ENCODE data around the gene STUB1. TPM values are rescaled to one million over a fixed set of nuclear protein-coding genes. Genes with fewer than 3 reads are reported as not detected.

STUB1 gene
- polyA plus RNA-seq, 1 experiment = 88.8 TPM

DNA sequence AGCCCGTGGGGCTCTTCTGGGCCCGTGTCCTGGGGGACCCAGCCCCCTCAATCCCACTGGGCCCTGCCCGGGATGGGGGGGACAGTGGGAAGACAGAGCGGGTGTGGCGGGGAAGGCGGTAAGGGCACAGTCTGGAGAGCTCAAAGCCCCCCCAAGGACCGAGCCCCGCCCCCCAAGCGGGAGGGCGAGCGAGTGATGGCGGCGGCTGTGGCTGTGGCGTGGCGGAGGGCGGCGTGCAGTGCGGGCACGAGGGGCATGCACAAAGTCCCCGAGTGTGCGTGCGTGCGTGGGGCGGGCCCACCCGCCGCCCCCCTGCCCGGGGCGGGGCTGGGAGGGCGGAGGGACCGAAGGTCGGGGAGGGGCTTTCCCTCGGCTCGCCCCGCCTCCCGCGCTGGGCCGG lies 13.6 kb downstream of the STUB1 start:
- ChIA-PET POLR2A (no interaction called here), CTCF (no interaction called here)
- Histone ChIP-seq H3K4me3 (ENCODE audit: low read depth, low read length) (no peak overlapping the region), H3K27ac (ENCODE audit: low read depth, low read length) (no peak overlapping the region), H3K27me3 (ENCODE audit: control insufficient read depth, insufficient read depth, low read length) (peaks cover 36% of the 10 kb centered on the region), H3K9me3 (ENCODE audit: control insufficient read depth, insufficient read depth, low read length) (peaks cover 3% of the 10 kb centered on the region; the same call in 1 of the 2 replicates)
- TF ChIP-seq, protein P1, sequence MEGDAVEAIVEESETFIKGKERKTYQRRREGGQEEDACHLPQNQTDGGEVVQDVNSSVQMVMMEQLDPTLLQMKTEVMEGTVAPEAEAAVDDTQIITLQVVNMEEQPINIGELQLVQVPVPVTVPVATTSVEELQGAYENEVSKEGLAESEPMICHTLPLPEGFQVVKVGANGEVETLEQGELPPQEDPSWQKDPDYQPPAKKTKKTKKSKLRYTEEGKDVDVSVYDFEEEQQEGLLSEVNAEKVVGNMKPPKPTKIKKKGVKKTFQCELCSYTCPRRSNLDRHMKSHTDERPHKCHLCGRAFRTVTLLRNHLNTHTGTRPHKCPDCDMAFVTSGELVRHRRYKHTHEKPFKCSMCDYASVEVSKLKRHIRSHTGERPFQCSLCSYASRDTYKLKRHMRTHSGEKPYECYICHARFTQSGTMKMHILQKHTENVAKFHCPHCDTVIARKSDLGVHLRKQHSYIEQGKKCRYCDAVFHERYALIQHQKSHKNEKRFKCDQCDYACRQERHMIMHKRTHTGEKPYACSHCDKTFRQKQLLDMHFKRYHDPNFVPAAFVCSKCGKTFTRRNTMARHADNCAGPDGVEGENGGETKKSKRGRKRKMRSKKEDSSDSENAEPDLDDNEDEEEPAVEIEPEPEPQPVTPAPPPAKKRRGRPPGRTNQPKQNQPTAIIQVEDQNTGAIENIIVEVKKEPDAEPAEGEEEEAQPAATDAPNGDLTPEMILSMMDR (IDR thresholded peaks at IDR 0.05; ENCODE audit: low read depth, low read length) = no peak
- DNase-seq (ENCODE audit: low read depth, low spot score) = no peak

- H3K27ac ChIP-seq (ENCODE audit: low read depth, low read length) = no peak overlapping the region
- H3K4me3 ChIP-seq (ENCODE audit: low read depth, low read length) = no peak overlapping the region
- ChIA-PET POLR2A (no interaction called here), CTCF (no interaction called here)
- H3K27me3 ChIP-seq (ENCODE audit: control insufficient read depth, insufficient read depth, low read length) = peaks cover 42% of the 10 kb centered on the region
- no peak for DNase-seq (ENCODE audit: low read depth, low spot score)
- peaks cover 3% of the 10 kb centered on the region; the same call in 1 of the 2 replicates for H3K9me3 ChIP-seq (ENCODE audit: control insufficient read depth, insufficient read depth, low read length)
- TF ChIP-seq, protein P1 (IDR thresholded peaks at IDR 0.05; ENCODE audit: low read depth, low read length) = no peak
Observed at GRCh38 chr16:694187-694862, 14.1 kb downstream of the STUB1 start.

DNA sequence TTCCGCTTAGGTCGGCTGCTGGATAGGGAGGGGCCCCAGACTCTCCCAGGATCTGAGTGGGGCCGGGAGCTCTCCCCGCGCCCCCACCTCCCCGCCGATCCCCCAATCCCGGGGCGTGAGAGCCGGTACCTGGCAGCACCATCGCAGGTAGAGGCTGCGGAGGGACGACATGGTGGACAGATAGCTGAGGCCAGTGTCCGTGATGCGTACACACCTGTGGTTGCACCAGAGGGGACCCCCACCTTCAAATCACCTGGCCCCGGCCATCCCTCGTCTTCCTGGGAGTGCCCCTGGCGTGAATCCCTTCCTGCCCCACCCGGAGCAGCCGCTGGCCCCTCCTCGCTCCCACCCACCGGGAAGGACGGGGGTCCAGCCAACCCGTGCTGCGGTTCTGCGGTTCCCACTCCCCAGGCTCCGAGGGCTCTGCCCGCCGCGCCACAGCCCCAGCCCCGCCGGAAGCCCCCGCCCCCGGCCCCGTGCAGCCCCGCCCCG lies 14.7 kb downstream of the STUB1 start:
- H3K27ac ChIP-seq (ENCODE audit: low read depth, low read length) = no peak overlapping the region
- peaks cover 3% of the 10 kb centered on the region; the same call in 1 of the 2 replicates for H3K9me3 ChIP-seq (ENCODE audit: control insufficient read depth, insufficient read depth, low read length)
- ChIA-PET POLR2A (no interaction called here), CTCF (no interaction called here)
- TF ChIP-seq, protein P1 (IDR thresholded peaks at IDR 0.05; ENCODE audit: low read depth, low read length) = no peak
- DNase-seq (ENCODE audit: low read depth, low spot score) = no peak
- no peak overlapping the region for H3K4me3 ChIP-seq (ENCODE audit: low read depth, low read length)
- peaks cover 42% of the 10 kb centered on the region for H3K27me3 ChIP-seq (ENCODE audit: control insufficient read depth, insufficient read depth, low read length)

DNA sequence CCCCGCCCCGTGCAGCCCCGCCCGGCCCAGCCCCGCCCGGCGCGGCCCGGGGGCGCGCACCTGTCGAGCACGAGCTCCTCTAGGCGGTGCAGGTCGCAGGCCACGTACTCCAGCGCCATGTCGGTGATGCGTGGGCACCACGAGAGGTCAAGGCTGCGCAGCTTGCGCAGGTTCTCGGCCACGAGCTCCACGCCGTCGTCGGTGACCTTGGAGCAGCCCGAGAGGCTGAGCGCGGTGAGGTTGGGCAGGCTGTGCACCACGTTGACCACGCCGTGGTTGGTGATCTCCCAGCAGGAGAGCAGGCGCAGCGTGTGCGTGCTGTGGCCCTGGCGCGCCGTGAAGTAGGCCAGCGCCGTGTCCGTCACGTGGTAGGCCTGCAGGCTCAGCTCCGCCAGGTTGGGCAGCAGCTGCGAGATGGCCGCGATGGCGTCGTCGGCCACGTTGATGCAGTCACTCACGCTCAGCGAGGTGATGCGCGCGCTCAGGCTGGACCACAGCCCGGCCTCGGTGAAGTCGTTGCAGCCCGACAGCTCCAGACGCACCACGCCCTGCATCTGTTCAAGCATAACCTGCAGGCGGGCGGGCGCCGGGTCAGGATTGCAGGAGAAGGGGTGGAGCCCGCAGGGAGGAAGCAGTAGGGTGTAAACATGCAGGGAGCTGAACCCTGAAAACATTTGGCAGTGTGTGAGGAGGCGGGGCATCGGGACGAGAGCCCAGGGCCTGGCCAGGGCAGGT lies 15.3 kb downstream of the STUB1 start:
- TF ChIP-seq, protein P1 (IDR thresholded peaks at IDR 0.05; ENCODE audit: low read depth, low read length) = no peak
- Histone ChIP-seq H3K9me3 (ENCODE audit: control insufficient read depth, insufficient read depth, low read length) (peaks cover 3% of the 10 kb centered on the region; the same call in 1 of the 2 replicates), H3K4me3 (ENCODE audit: low read depth, low read length) (no peak overlapping the region), H3K27me3 (ENCODE audit: control insufficient read depth, insufficient read depth, low read length) (peaks cover 44% of the 10 kb centered on the region), H3K27ac (ENCODE audit: low read depth, low read length) (no peak overlapping the region)
- ChIA-PET CTCF (interaction anchor here (0.5 kb wide), 1 partner anchor 53 kb away, joined by 6 read pairs; no protein-coding TSS in a partner anchor), POLR2A (no interaction called here)
- no peak for DNase-seq (ENCODE audit: low read depth, low spot score)

Data from AG04450 (cell line).